ENCODE results near the gene B4GALT6. TPM values are rescaled to one million over a fixed set of nuclear protein-coding genes. Genes with fewer than 3 reads are reported as not detected.

The B4GALT6 gene
- total and polyA plus RNA-seq, 2 of the 8 experiments (the other 6 are each of a cell fraction or from before 2014, with no cell fraction given) = 6.3 to 41.5 TPM

- FAIRE-seq (no peak), DNase-seq (ENCODE audit: low read depth in 1 of 2, low spot score in 2 of 2) (no peak)
- H3K79me1 ChIP-seq (ENCODE audit: low read depth, low read length) = peaks cover 11% of the 10 kb centered on the region
- 87% methylated on average over 3 of the region's 3 CpGs; no CpG with 5 or more reads in 1 of the 2 experiments for WGBS, 2 experiments (ENCODE audit: extremely low coverage in 1 of 2, insufficient coverage in 1 of 2, insufficient read length in 1 of 2, insufficient replicate concordance in 2 of 2, low coverage in 1 of 2, low lambda C conversion rate in 2 of 2, missing lambda C conversion rate in 1 of 2)
- no peak overlapping the region for H2BK12ac ChIP-seq (ENCODE audit: low read depth, low read length)
- no peak overlapping the region for H3K27ac ChIP-seq (ENCODE audit: low read depth, low read length)
- H2BK20ac ChIP-seq (ENCODE audit: low read length) = no peak overlapping the region
- H3K9ac ChIP-seq (replicated peaks in 1 of 4; ENCODE audit: extremely low read depth in 1 of 4, low read depth in 3 of 4, low read length in 3 of 4) = no peak overlapping the region
- H2BK15ac ChIP-seq (ENCODE audit: low read length) = no peak overlapping the region
- no peak overlapping the region for H2AK5ac ChIP-seq (ENCODE audit: low read depth, low read length)
- H2AFZ ChIP-seq (ENCODE audit: low read length) = no peak overlapping the region
- peaks cover 5 to 20% (median 15%) of the 10 kb centered on the region in 4 experiments for H3K4me1 ChIP-seq (replicated peaks in 1 of 4; ENCODE audit: control insufficient read depth in 3 of 4, insufficient read depth in 4 of 4, low read length in 3 of 4)
- no peak overlapping the region for H2BK120ac ChIP-seq (replicated peaks; ENCODE audit: low read depth, low read length)
- H3K27me3 ChIP-seq (replicated peaks in 1 of 4; ENCODE audit: control insufficient read depth in 3 of 4, extremely low read depth in 1 of 4, insufficient read depth in 3 of 4, low read length in 3 of 4) = no peaks in the 10 kb centered on the region
- H4K5ac ChIP-seq (ENCODE audit: insufficient read length, low read depth, low read length) = no peak overlapping the region
- H3K4ac ChIP-seq (replicated peaks; ENCODE audit: insufficient read length, low read depth, low read length) = no peak overlapping the region
- no peaks in the 10 kb centered on the region for H3K36me3 ChIP-seq (ENCODE audit: control insufficient read depth in 2 of 4, insufficient read depth in 4 of 4, low read length in 3 of 4)
- H4K20me1 ChIP-seq (replicated peaks in 1 of 2; ENCODE audit: control insufficient read depth in 1 of 2, insufficient read depth in 2 of 2, low read length in 2 of 2) = peaks cover 0 to 1% of the 10 kb centered on the region in 2 experiments
- H3K23me2 ChIP-seq (ENCODE audit: low read depth, low read length) = peaks cover 4% of the 10 kb centered on the region; the same call in 1 of the 2 replicates
- no peak overlapping the region for H3K18ac ChIP-seq (ENCODE audit: extremely low read depth, low read length)
- no peak overlapping the region for H3K23ac ChIP-seq (ENCODE audit: insufficient read length)
- H4K8ac ChIP-seq (ENCODE audit: extremely low read depth, insufficient read depth, low read length) = no peak overlapping the region
- ChIA-PET POLR2A (ENCODE audit: partially characterized antibody) (interaction anchor here (1.3 to 1.4 kb wide), 3 partner anchors 9 to 51 kb away, joined by 3 to 4 read pairs (median 4); no protein-coding TSS in a partner anchor), CTCF (ENCODE audit: partially characterized antibody) (interaction anchor here (1.1 to 2.7 kb wide), 9 partner anchors 9 to 116 kb away, joined by 4 to 22 read pairs (median 8); no protein-coding TSS in a partner anchor)
- no peaks in the 10 kb centered on the region for H3K9me3 ChIP-seq (ENCODE audit: insufficient read depth in 2 of 2, low read depth in 1 of 2, low read length in 1 of 2)
- H3K14ac ChIP-seq (ENCODE audit: insufficient read length) = no peak overlapping the region
- no peak overlapping the region for H3K56ac ChIP-seq (replicated peaks; ENCODE audit: insufficient read length, low read depth, low read length)
- H3K79me2 ChIP-seq (ENCODE audit: control insufficient read depth in 1 of 2, insufficient read depth in 2 of 2, low read length in 2 of 2) = peaks cover 9 to 99% of the 10 kb centered on the region in 2 experiments; a peak in 3 of 4 replicates
- H3K4me3 ChIP-seq (ENCODE audit: extremely low read depth in 1 of 4, insufficient read depth in 2 of 4, low read depth in 3 of 4, low read length in 4 of 4) = no peak overlapping the region
- H3K4me2 ChIP-seq (ENCODE audit: insufficient read depth in 1 of 2, low read depth in 2 of 2, low read length in 2 of 2) = no peak overlapping the region
- no peak overlapping the region for H2BK5ac ChIP-seq (ENCODE audit: low read depth, low read length)
- no peak overlapping the region for H4K91ac ChIP-seq (replicated peaks; ENCODE audit: insufficient read length, low read length)
- TF ChIP-seq PHF8 (conservative IDR thresholded peaks at IDR 0.05; ENCODE audit: low read depth, low read length) (no peak), BRCA1 (IDR thresholded peaks at IDR 0.05; ENCODE audit: low read depth, low read length) (no peak), MAFK (IDR thresholded peaks at IDR 0.05; ENCODE audit: low read depth, low read length) (no peak), TCF12 (IDR thresholded peaks at IDR 0.05; ENCODE audit: low read depth, low read length) (no peak), NANOG (IDR thresholded peaks at IDR 0.05; ENCODE audit: insufficient read depth, low read depth, low read length, poor library complexity, severe bottlenecking) (no peak), SP1 (IDR thresholded peaks at IDR 0.05; ENCODE audit: low read depth, low read length) (no peak), BCL11A (IDR thresholded peaks at IDR 0.05; ENCODE audit: low read depth in 2 of 2, low read length in 2 of 2) (no peak), CTBP2 (IDR thresholded peaks at IDR 0.05; ENCODE audit: borderline replicate concordance, insufficient read depth, insufficient read length, low read length) (no peak), CBX8 (IDR thresholded peaks at IDR 0.05; ENCODE audit: borderline replicate concordance, low read depth, low read length) (no peak), JUN (IDR thresholded peaks at IDR 0.05; ENCODE audit: low read depth, low read length) (no peak), SIX5 (IDR thresholded peaks at IDR 0.05; ENCODE audit: low read depth, low read length) (no peak), TAF1 (IDR thresholded peaks at IDR 0.05; ENCODE audit: low read depth, low read length) (no peak), TAF7 (optimal IDR thresholded peaks at IDR 0.05; ENCODE audit: borderline replicate concordance, low read depth, low read length) (no peak), SRF (IDR thresholded peaks at IDR 0.05; ENCODE audit: low read depth, low read length) (no peak)
Observed at GRCh38 chr18:31679133-31679742, 5.1 kb downstream of the B4GALT6 start.

Data from H1 (cell line).